ENCODE results near the gene SSTR4.

GRCh38 chr20:23077277-23077676, 42.2 kb downstream of the SSTR4 start:
- TF ChIP-seq EZH2 (IDR thresholded peaks at IDR 0.05; ENCODE audit: borderline replicate concordance, low read length) (no peak), CTCF (conservative IDR thresholded peaks at IDR 0.05 in 1 of 2, IDR thresholded peaks at IDR 0.05 in 1 of 2; ENCODE audit: extremely low read depth in 1 of 2, insufficient read depth in 1 of 2, low read depth in 1 of 2, low read length in 2 of 2) (no peak)

Data from mammary epithelial cell (primary cell).